GM12873 (cell line): ENCODE results near the gene FHL2.

Source experiments
- CTCF ChIP-seq: IDR thresholded peaks from 2 replicates; pipeline ENCODE4 v1.5.1; 2012; ENCODE audit warnings: low read depth, mild to moderate bottlenecking, moderate library complexity, low read length, control low read depth; ENCODE audit not compliant: insufficient read depth; ENCODE audit errors: missing control alignments

The FHL2 gene

GRCh38 chr2:105402809-105403208, 4.0 kb upstream of the FHL2 start:
- TF ChIP-seq CTCF = no peak

- no peak for TF ChIP-seq CTCF
Measured at GRCh38 chr2:105401867-105402266, 3.0 kb upstream of the FHL2 start.

- TF ChIP-seq CTCF = no peak
Measured at GRCh38 chr2:105400138-105400540, 1.3 kb upstream of the FHL2 start.

GRCh38 chr2:105399207-105399861, 483 bp upstream of the FHL2 start:
- no peak for TF ChIP-seq CTCF

GRCh38 chr2:105397953-105398335, 907 bp downstream of the FHL2 start:
- TF ChIP-seq CTCF = no peak

GRCh38 chr2:105397025-105397722, 1.7 kb downstream of the FHL2 start:
- no peak for TF ChIP-seq CTCF

- no peak for TF ChIP-seq CTCF
Measured at GRCh38 chr2:105396254-105397024, 2.4 kb downstream of the FHL2 start.
